ENCODE data around the gene TRAF4. TPM values are rescaled to one million over a fixed set of nuclear protein-coding genes. Genes with fewer than 3 reads are reported as not detected.
A peak's percentile ranks its signal among the peaks of the same experiment; 100 is the strongest.

TRAF4 gene
- polyA plus RNA-seq, 3 donors: 0.33 to 38.0 (median 1.0) TPM

- Histone ChIP-seq H3K9ac (ENCODE audit: insufficient read depth, low read length, poor library complexity, severe bottlenecking) (peak overlapping the region; percentile 70), H3K79me2 (ENCODE audit: insufficient read depth, low read length) (peaks cover 30% of the 10 kb centered on the region), H3K27me3 (ENCODE audit: control insufficient read depth in 2 of 2, insufficient read depth in 2 of 2, low read length in 2 of 2) (no peaks in the 10 kb centered on the region), H3K4me2 (replicated peaks; ENCODE audit: extremely low read depth, low read length, poor library complexity, severe bottlenecking) (peak overlapping the region; percentile 94), H3K9me3 (replicated peaks in 1 of 2; ENCODE audit: control insufficient read depth in 1 of 2, insufficient read depth in 1 of 2, low read length in 2 of 2) (no peaks in the 10 kb centered on the region), H4K20me1 (ENCODE audit: insufficient read depth, low read length) (peaks cover 21% of the 10 kb centered on the region), H3K4me3 (replicated peaks in 1 of 3; ENCODE audit: low read depth in 2 of 3, low read length in 3 of 3) (peak overlapping the region; percentile 50 to 78 (median 55)), H2AFZ (ENCODE audit: insufficient read depth, low read depth, low read length, poor library complexity, severe bottlenecking) (peak overlapping the region; percentile 82), H3K27ac (ENCODE audit: low read depth in 1 of 2, low read length in 2 of 2) (peak overlapping the region in 1 of 2 donors; percentile 61), H3K36me3 (replicated peaks in 1 of 2; ENCODE audit: control insufficient read depth in 1 of 2, insufficient read depth in 2 of 2, low read length in 2 of 2) (peaks cover 11 to 33% of the 10 kb centered on the region in 2 donors), H3K4me1 (ENCODE audit: control insufficient read depth in 1 of 2, insufficient read depth in 2 of 2, low read length in 2 of 2) (peaks cover 52 to 64% of the 10 kb centered on the region in 2 donors)
- Mint-ChIP-seq H3K27ac (peak overlapping the region in 4 of 7 donors; percentile 68 to 83 (median 78)), H3K36me3 (peaks cover 22 to 38% of the 10 kb centered on the region in 2 donors), H3K9me3 (no peaks in the 10 kb centered on the region), H3K4me1 (peaks cover 40% of the 10 kb centered on the region), H3K27me3 (ENCODE audit: low read depth in 3 of 3) (peaks cover 0 to 5% (median 2%) of the 10 kb centered on the region in 3 donors), H3K4me3 (peak overlapping the region; percentile 93 to 94)
- TF ChIP-seq CTCF (IDR thresholded peaks at IDR 0.05): no peak
- intact Hi-C loops (cut with micrococcal nuclease): loop anchor here (5.0 to 10.0 kb wide), 4 partner anchors 55 to 180 kb away; partner anchors contain the start of genes BLTP2 (in 2 of the 2), FLOT2 (in 1 of the 2), SDF2 (in 1 of the 2) and SUPT6H (in 1 of the 2)
- DNase-seq: no peak
- 10% methylated on average over 55 of the region's 63 CpGs for WGBS (ENCODE audit: insufficient coverage)
These were observed 26.9 kb upstream of the TRAF4 start for GRCh38 chr17:28716740-28717577.

GRCh38 chr17:28717578-28718332 is 26.1 kb upstream of the TRAF4 start, which contains the start of gene RAB34:
Gene RAB34, minus strand, starts transcription at chr17:28717868. Its CDS starts 602 bp downstream, at chr17:28717266.
- peaks cover 35% of the 10 kb centered on the region for H3K79me2 ChIP-seq (ENCODE audit: insufficient read depth, low read length)
- Mint-ChIP-seq H3K27me3 (ENCODE audit: low read depth in 3 of 3) (peaks cover 0 to 5% (median 2%) of the 10 kb centered on the region in 3 donors), H3K4me3 (peak within 1 kb of the TSS; percentile 93 to 94), H3K9me3 (no peaks in the 10 kb centered on the region), H3K36me3 (peaks cover 29 to 46% of the 10 kb centered on the region in 2 donors), H3K27ac (peak within 1 kb of the TSS; percentile 83 to 92 (median 89)), H3K4me1 (peaks cover 37% of the 10 kb centered on the region)
- H3K9me3 ChIP-seq (replicated peaks in 1 of 2; ENCODE audit: control insufficient read depth in 1 of 2, insufficient read depth in 1 of 2, low read length in 2 of 2): no peaks in the 10 kb centered on the region
- peak; percentile 20 for TF ChIP-seq CTCF (IDR thresholded peaks at IDR 0.05)
- H3K36me3 ChIP-seq (replicated peaks in 1 of 2; ENCODE audit: control insufficient read depth in 1 of 2, insufficient read depth in 2 of 2, low read length in 2 of 2): peaks cover 19 to 40% of the 10 kb centered on the region in 2 donors
- H4K20me1 ChIP-seq (ENCODE audit: insufficient read depth, low read length): peaks cover 29% of the 10 kb centered on the region
- intact Hi-C loops (cut with micrococcal nuclease): loop anchor here (2.0 to 10.0 kb wide), 5 partner anchors 55 to 235 kb away; partner anchors contain the start of genes BLTP2 (in 2 of the 2), FLOT2 (in 1 of the 2), SDF2 (in 1 of the 2) and SUPT6H (in 1 of the 2)
- peaks cover 45 to 56% of the 10 kb centered on the region in 2 donors for H3K4me1 ChIP-seq (ENCODE audit: control insufficient read depth in 1 of 2, insufficient read depth in 2 of 2, low read length in 2 of 2)
- peak within 1 kb of the TSS; percentile 70 for H3K9ac ChIP-seq (ENCODE audit: insufficient read depth, low read length, poor library complexity, severe bottlenecking)
- peak; percentile 66 to 80 (median 70) for DNase-seq
- H2AFZ ChIP-seq (ENCODE audit: insufficient read depth, low read depth, low read length, poor library complexity, severe bottlenecking): peak within 1 kb of the TSS; percentile 82
- H3K4me3 ChIP-seq (replicated peaks in 1 of 3; ENCODE audit: low read depth in 2 of 3, low read length in 3 of 3): peak within 1 kb of the TSS; percentile 50 to 78 (median 55)
- H3K27me3 ChIP-seq (ENCODE audit: control insufficient read depth in 2 of 2, insufficient read depth in 2 of 2, low read length in 2 of 2): no peaks in the 10 kb centered on the region
- peak within 1 kb of the TSS; percentile 5 to 61 for H3K27ac ChIP-seq (ENCODE audit: low read depth in 1 of 2, low read length in 2 of 2)
- peak within 1 kb of the TSS; percentile 94 for H3K4me2 ChIP-seq (replicated peaks; ENCODE audit: extremely low read depth, low read length, poor library complexity, severe bottlenecking)
- WGBS (ENCODE audit: insufficient coverage): 0% methylated on average over 28 of the region's 60 CpGs
